Heart right ventricle (tissue), 16 donors: ENCODE measurements around the gene SCN7A. TPM values are rescaled to one million over a fixed set of nuclear protein-coding genes. Genes with fewer than 3 reads are reported as not detected.

Experiments
- ATAC-seq, 8 donors: fragments of 200-7000 bp; cut with Tn5 transposase; one replicate each; pipeline ENCODE4 v1.9.1; 2020; ENCODE audit warnings: mild to moderate bottlenecking in 8 of 8, moderate library complexity in 8 of 8, moderate number of reproducible peaks in 1 of 8
- DNase-seq, 2 donors: peaks; one replicate each; pipeline ENCODE4 v3.0.0-alpha.2; 2020
- H3K27ac ChIP-seq, 10 donors: fragments of 200-600 bp; sonication (generic) in 2 of 10; one replicate each; pipeline versions ENCODE4 v1.5.0 to v1.8.0; 2020 to 2022; ENCODE audit warnings: mild to moderate bottlenecking in 3 of 10
- H3K27me3 ChIP-seq, 7 donors: fragments of 200-600 bp; one replicate each; pipeline ENCODE4 v1.8.0; 2021 to 2022; ENCODE audit warnings: mild to moderate bottlenecking in 2 of 7
- H3K36me3 ChIP-seq, 9 donors: fragments of 200-600 bp; sonication (generic) in 1 of 9; one replicate each; pipeline versions ENCODE4 v1.5.0 to v1.8.0; 2020 to 2022; ENCODE audit warnings: mild to moderate bottlenecking in 2 of 9
- H3K4me1 ChIP-seq, 9 donors: fragments of 200-600 bp; sonication (generic) in 1 of 9; one replicate each; pipeline versions ENCODE4 v1.5.0 to v1.8.0; 2020 to 2022; ENCODE audit warnings: mild to moderate bottlenecking in 4 of 9
- H3K4me3 ChIP-seq, 10 donors: fragments of 200-600 bp; sonication (generic) in 2 of 10; one replicate each; pipeline versions ENCODE4 v1.5.0 to v1.8.0; 2020 to 2022; ENCODE audit warnings: mild to moderate bottlenecking in 7 of 10, moderate library complexity in 2 of 10
- H3K9me3 ChIP-seq, 11 donors: fragments of 200-600 bp in 10 of 11; sonication (generic) in 2 of 11; one replicate each; pipeline versions ENCODE4 v1.5.0 to v1.8.0; 2013 to 2022; ENCODE audit warnings: mild to moderate bottlenecking in 2 of 11, control low read depth in 1 of 11, moderate library complexity in 1 of 11
- CTCF ChIP-seq, 9 donors: fragments of 200-600 bp; sonication (generic) in 2 of 9; IDR thresholded peaks; one replicate each; pipeline versions ENCODE4 v1.5.0 to v1.8.0; 2021 to 2022; ENCODE audit warnings: antibody characterized with exemption in 9 of 9, mild to moderate bottlenecking in 5 of 9, moderate library complexity in 1 of 9
- WGBS, 2 donors: extraction: QIAGEN DNeasy Blood & Tissue Kit; methylation state at CpG; one replicate each; pipeline ENCODE4 v1.1.7; 2013; ENCODE audit warnings: inconsistent platforms in 1 of 2; 5-methylcytosine and 5-hydroxymethylcytosine counted together
- intact Hi-C, 10 donors: fragments of 100-400 bp; cut with DNase I; formaldehyde crosslinking; loops; one replicate each; pipeline versions ENCODE4 v1.11.1 to v1.14.2; 2022
- polyA plus RNA-seq, 2 donors: library from polyadenylated mRNA; stranded (reverse); fragments of 200-250 nt; gene quantifications; one replicate each; pipeline ENCODE4 v1.2.3, GENCODE V29; 2013
- total RNA-seq, 10 donors: library from RNA; stranded (reverse); fragmentation: NEBNext Ultra II Directional in 3 of 10; extraction: Animal tissue kit (Norgen Biotek cat#: 25700) in 3 of 10; gene quantifications; one replicate each; pipeline versions ENCODE4 v1.2.1 to v1.2.4, GENCODE V29; 2021 to 2023
- donor health status: Arrhythmogenic right ventricular cardiomyopathy.
- donor health status: ischemic (EF 13 %, LVEDD 7.1; RV severe dilation, severe dysfunction).
- donor health status: healthy with polysubstance abuse.
- donor health status: DM: no; HTN: yes; CAD: no.
- donor health status: DM: no; HTN: no; CAD: no.
- donor health status: ischemic (EF 25% LVEDD 6.9; RV normal size, moderate dysfunction).
- donor health status: ischemic (EF 25% LVEDD 5.7; RV mildly dilated, moderate dysfunction).
- donor health status: healthy.
- donor health status: DM: yes; HTN: yes; CAD: no.
- donor health status: Ischemic cardiomyopathy.
- donor health status: ischemic (EF 35%, LVEDD 5.7; RV mildly dilated, moderate dysfunction).
- donor health status: nonischemic (EF 11% LVEDD 7.7; RV severe dilation, severe dysfunction).
- donor health status: DM: yes; HTN: yes; CAD: no.
- donor health status: PGD.
- donor health status: ischemic (EF 29% LVEDD 5.4; RV normal size, mild dysfunction).
- donor health status: nonischemic (EF 23%, LVEDD 6.1; RV moderate dilation, normal function).

SCN7A gene
- total and polyA plus RNA-seq, 12 donors: 2.4 to 31.2 (median 15.4) TPM

DNA sequence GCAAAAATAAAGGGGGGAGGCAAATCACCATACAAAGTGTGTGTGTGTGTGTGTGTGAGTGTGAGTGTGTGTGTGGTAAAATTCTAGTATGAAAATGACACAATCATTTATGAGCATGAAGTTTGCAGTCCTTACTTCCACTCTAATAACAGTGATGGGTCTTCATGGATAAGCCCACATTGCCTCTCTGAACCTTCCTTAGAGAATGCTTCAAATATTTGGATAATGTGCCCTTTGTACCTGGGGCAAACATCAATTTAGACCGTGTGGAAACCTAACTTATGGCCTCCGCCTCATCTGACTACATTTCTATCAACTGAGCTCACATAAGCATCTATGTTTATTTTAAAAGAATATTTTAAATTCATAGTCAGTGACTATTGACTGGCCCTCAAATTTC, 122.0 kb downstream of the SCN7A start:
- 80 to 86% methylated on average over 2 of the region's 2 CpGs for WGBS, 2 donors
- peaks cover 0 to 21% (median 0%) of the 10 kb centered on the region in 7 donors for H3K27me3 ChIP-seq
- no peak for TF ChIP-seq CTCF (IDR thresholded peaks at IDR 0.05)
- H3K4me3 ChIP-seq: no peak overlapping the region
- intact Hi-C loops: no loop called here
- ATAC-seq (no peak), DNase-seq (no peak)
- H3K36me3 ChIP-seq: no peaks in the 10 kb centered on the region
- H3K27ac ChIP-seq: no peak overlapping the region
- H3K4me1 ChIP-seq: peaks cover 0 to 18% (median 7%) of the 10 kb centered on the region in 9 donors
- no peaks in the 10 kb centered on the region for H3K9me3 ChIP-seq

DNA sequence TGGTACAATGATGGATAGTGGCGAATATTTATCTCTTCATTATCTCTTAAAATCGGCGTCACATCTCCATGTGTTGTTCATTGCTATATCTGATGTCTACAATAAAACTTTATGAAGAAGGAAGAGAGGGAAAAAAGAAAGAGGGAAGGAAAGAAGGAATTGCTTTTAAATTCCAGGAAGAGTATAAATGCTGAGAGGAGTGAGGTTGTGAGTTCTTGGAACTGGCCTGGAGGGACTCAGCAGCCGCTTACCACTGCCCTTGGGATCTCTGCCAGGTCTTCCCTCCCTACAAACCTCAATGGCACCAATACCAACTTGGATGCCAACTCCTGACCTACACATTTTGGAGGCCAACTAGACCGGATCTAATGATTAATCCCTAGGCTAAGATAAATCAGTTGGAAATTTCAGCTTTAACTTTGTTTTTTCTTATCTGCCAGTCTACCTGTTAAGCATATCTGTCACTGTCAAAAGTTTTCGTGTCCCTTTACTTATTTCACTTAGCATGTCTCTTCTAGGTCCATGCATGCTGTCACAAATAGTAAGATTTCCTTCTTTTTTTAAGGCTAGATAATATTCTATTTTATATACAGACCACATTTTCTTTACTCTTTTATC, 128.1 kb downstream of the SCN7A start:
- H3K36me3 ChIP-seq: no peaks in the 10 kb centered on the region
- DNase-seq (no peak), ATAC-seq (no peak)
- no peaks in the 10 kb centered on the region for H3K4me1 ChIP-seq
- peaks cover 0 to 5% (median 0%) of the 10 kb centered on the region in 7 donors for H3K27me3 ChIP-seq
- no peak overlapping the region for H3K27ac ChIP-seq
- 78 to 85% methylated on average over 6 of the region's 6 CpGs for WGBS, 2 donors
- no peaks in the 10 kb centered on the region for H3K9me3 ChIP-seq
- no peak for TF ChIP-seq CTCF (IDR thresholded peaks at IDR 0.05)
- intact Hi-C loops: loop anchor here in 1 of 10 donors (10.0 kb wide), 1 partner anchor 149 kb away; no protein-coding TSS in a partner anchor
- H3K4me3 ChIP-seq: no peak overlapping the region

DNA sequence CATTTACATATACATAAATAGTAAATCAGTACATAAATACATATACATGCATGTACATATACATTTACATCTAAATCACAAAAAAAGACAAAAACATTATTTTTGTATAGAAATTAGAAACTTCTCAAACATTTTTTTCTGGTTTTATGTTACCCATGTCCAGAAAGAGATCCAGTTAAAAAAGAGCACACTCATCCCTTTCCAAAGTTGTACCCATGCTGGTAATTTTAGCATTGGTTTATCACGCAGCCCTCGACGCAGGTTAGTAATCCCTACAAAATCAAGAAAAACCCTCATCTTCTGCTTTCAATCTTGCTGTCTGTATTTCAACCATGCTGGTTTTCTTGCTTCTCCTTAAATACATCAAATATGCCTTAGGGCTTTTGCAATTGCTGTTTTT, 128.8 kb downstream of the SCN7A start:
- intact Hi-C loops: loop anchor here in 1 of 10 donors (10.0 kb wide), 1 partner anchor 150 kb away; no protein-coding TSS in a partner anchor
- H3K27ac ChIP-seq: no peak overlapping the region
- peaks cover 0 to 5% (median 0%) of the 10 kb centered on the region in 7 donors for H3K27me3 ChIP-seq
- no peaks in the 10 kb centered on the region for H3K36me3 ChIP-seq
- no peak for DNase-seq
- ATAC-seq: no peak
- 92 to 94% methylated on average over 3 of the region's 3 CpGs for WGBS, 2 donors
- no peaks in the 10 kb centered on the region for H3K9me3 ChIP-seq
- TF ChIP-seq CTCF (IDR thresholded peaks at IDR 0.05): no peak
- H3K4me3 ChIP-seq: no peak overlapping the region
- no peaks in the 10 kb centered on the region for H3K4me1 ChIP-seq

GRCh38 chr2:166364476-166365161, 129.4 kb downstream of the SCN7A start:
- intact Hi-C loops: loop anchor here in 3 of 10 donors (5.0 to 10.0 kb wide), 2 partner anchors 150 to 153 kb away; no protein-coding TSS in a partner anchor
- TF ChIP-seq CTCF (IDR thresholded peaks at IDR 0.05): no peak
- WGBS, 2 donors: 91 to 95% methylated on average over 9 of the region's 9 CpGs

More at GRCh38 chr2:166364476-166365161, 129.4 kb downstream of the SCN7A start:
- Histone ChIP-seq H3K4me3 (no peak overlapping the region), H3K27ac (no peak overlapping the region), H3K4me1 (no peaks in the 10 kb centered on the region), H3K9me3 (no peaks in the 10 kb centered on the region), H3K27me3 (peaks cover 0 to 5% (median 0%) of the 10 kb centered on the region in 7 donors), H3K36me3 (no peaks in the 10 kb centered on the region)
- ATAC-seq: no peak
- DNase-seq: no peak
